ENCODE measurements around the gene EML2. TPM values are rescaled to one million over a fixed set of nuclear protein-coding genes. Genes with fewer than 3 reads are reported as not detected.
"Not testable (repeated sequence)": the region's sequence is repeated elsewhere in the genome, so short reads cannot be mapped to it uniquely, and the experiment has no call there.

The EML2 gene
- total RNA-seq, 2 experiments from 2014 or later, result 93.6 to 97.6 TPM

DNA sequence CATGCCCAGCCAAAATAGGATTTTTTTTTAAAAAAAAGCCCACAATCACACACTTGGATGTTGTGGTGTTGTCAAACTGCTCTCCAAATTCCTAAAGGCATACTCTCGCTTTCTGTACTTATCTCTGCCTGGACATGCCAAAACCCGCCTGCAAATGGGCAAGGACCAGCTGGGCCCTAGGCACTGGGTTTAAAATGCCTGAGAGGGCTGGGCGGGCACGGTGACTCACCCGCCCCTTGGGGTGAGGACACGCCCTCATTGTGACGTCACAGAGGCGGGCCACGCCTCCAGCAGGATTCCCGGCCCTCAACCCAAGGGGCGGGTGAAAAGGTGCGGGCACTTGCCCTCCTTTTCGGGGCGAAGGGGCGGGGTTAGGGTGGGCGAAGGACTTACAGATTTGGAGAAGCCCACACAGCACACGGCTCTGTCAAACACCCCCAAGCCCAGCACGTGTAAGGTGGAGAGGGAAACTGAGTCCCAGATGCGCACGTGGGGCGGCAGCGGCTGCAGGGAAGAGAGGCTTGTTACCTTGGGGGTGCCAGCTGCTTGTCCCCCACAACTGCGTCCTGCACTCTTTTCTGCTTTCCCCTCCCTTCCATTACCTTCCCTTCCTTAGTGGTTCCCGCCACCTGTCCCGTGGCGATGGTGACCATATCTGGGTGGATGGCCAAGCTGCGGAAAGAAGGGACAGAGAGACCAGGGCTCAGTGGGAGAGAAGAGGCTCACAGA lies 6.6 kb downstream of the EML2 start:
- Mint-ChIP-seq H3K4me1 (ENCODE audit: low read depth) (peaks cover 3% of the 10 kb centered on the region), H3K27ac (no peak overlapping the region), H3K4me3 (no peak overlapping the region)

DNA sequence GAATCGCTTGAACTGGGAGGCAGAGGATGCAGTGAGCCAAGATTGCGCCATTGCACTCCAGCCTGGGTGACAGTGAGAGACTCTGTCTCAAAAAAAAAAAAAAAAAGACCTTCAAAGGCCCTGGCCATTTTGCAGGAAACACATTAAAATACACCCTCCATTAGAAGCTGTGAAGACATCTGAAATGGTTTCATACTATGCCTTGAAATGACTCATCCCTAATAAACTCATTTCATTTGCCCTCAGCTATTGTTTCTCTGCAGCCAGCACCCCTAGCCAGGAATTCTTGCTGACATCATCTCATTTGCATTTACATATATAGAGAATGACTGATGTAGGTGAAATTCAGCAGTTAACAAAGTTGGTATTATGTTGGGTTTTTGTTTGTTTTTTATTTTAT lies 8.7 kb downstream of the EML2 start:
- no peak overlapping the region for H3K4me3 Mint-ChIP-seq
- ATAC-seq, result no peak
- no peaks in the 10 kb centered on the region for H3K27me3 Mint-ChIP-seq (ENCODE audit: low read depth)
- POLR2A ChIA-PET, result interaction anchor here (1.8 kb wide), 1 partner anchor 11 kb away, joined by 8 read pairs; no protein-coding TSS in a partner anchor
- peaks cover 6% of the 10 kb centered on the region for H3K4me1 Mint-ChIP-seq (ENCODE audit: low read depth)
- H3K36me3 Mint-ChIP-seq (ENCODE audit: low read depth), result peaks cover 33% of the 10 kb centered on the region
- no peaks in the 10 kb centered on the region for H3K9me3 Mint-ChIP-seq (ENCODE audit: insufficient read depth)
- CTCF ChIA-PET, result interaction anchor here (1.1 to 2.4 kb wide), 5 partner anchors 11 to 145 kb away, joined by 3 to 18 read pairs (median 4); no protein-coding TSS in a partner anchor
- DNase-seq, result no peak
- no peak overlapping the region for H3K27ac Mint-ChIP-seq

More for the DNA sequence above, 6.6 kb downstream of the EML2 start:
- H3K36me3 Mint-ChIP-seq (ENCODE audit: low read depth), result peaks cover 18% of the 10 kb centered on the region
- peak; percentile 49 for ATAC-seq
- POLR2A ChIA-PET, result no interaction called here
- H3K27me3 Mint-ChIP-seq (ENCODE audit: low read depth), result no peaks in the 10 kb centered on the region
- CTCF ChIA-PET, result interaction anchor here (1.2 kb wide), 1 partner anchor 60 kb away, joined by 3 read pairs; the partner anchor contains the start of gene QPCTL
- no peaks in the 10 kb centered on the region for H3K9me3 Mint-ChIP-seq (ENCODE audit: insufficient read depth)
- peak; percentile 43 for DNase-seq

DNA sequence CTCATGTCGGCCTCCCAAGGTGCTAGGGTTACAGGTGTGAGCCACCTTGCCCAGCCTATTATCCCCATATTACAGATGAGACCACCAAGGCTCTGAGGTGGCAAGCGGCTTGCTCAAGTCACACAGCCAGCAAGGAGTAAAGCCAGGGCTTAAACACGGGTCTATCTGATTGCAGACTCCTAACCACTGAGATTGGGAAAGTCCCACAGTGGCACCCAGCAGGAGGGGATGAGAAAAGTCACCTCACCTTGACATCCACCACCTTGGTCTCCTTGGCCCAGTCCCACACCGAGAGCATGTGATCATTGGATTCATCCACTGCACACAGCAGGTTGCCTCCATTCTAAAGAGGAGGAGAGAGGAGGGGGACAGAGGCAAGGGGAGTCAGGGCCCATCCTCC lies 9.5 kb downstream of the EML2 start:
- Mint-ChIP-seq H3K36me3 (ENCODE audit: low read depth) (peaks cover 36% of the 10 kb centered on the region), H3K9me3 (ENCODE audit: insufficient read depth) (no peaks in the 10 kb centered on the region), H3K27ac (no peak overlapping the region), H3K4me3 (no peak overlapping the region), H3K4me1 (ENCODE audit: low read depth) (peaks cover 9% of the 10 kb centered on the region), H3K27me3 (ENCODE audit: low read depth) (no peaks in the 10 kb centered on the region)
- ATAC-seq, result no peak
- ChIA-PET CTCF (interaction anchor here (1.3 to 2.4 kb wide), 2 partner anchors 9 to 12 kb away, joined by 3 to 18 read pairs; partner anchors contain the start of gene EML2), POLR2A (interaction anchor here (1.8 kb wide), 1 partner anchor 12 kb away, joined by 8 read pairs; no protein-coding TSS in a partner anchor)
- no peak for DNase-seq

DNA sequence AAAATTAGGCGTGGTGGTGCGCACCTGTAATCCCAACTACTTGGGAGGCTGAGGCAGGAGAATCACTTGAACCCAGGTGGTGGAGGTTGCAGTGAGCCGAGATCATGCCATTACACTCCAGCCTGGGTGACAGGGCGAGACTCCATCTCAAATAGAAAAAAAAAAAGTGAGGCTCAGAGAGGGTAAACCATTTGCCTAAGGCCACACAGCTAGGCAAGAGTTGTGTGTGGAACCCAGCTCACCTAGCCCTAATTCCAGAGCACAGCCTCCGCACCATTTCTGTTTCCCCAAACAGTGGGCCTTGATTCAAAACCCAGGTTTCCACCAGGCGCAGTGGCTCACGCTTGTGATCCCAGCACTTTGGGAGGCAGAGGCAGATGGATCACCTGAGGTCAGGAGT lies 11.0 kb downstream of the EML2 start:
- H3K27me3 Mint-ChIP-seq (ENCODE audit: low read depth); POLR2A ChIA-PET; H3K4me1 Mint-ChIP-seq (ENCODE audit: low read depth); DNase-seq; H3K27ac Mint-ChIP-seq; H3K9me3 Mint-ChIP-seq (ENCODE audit: insufficient read depth); ATAC-seq; H3K4me3 Mint-ChIP-seq: not testable (repeated sequence)
- CTCF ChIA-PET, result interaction anchor here (1.2 kb wide), 1 partner anchor 13 kb away, joined by 3 read pairs; no protein-coding TSS in a partner anchor
- H3K36me3 Mint-ChIP-seq (ENCODE audit: low read depth), result peaks cover 45% of the 10 kb centered on the region

DNA sequence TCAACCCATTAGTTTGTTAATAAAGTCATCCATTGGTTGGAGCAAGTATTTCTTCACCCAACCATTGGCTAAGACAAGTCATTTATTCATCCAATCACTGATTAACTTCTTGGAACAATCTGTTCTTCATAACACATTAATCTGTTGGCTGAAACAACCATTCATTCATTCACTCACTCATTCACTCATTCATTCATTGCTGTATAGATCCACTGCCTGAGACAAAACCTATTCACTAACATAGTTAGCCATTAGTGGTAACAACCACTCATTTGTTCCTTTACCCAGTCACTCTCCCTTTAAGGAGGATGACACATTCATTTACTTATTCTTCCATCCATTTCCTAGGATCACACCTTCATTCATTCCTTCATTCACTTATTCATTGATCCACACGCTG lies 15.2 kb downstream of the EML2 start:
- H3K27me3 Mint-ChIP-seq (ENCODE audit: low read depth), result no peaks in the 10 kb centered on the region
- CTCF ChIA-PET, result no interaction called here
- no peak overlapping the region for H3K27ac Mint-ChIP-seq
- no peak overlapping the region for H3K4me3 Mint-ChIP-seq
- H3K4me1 Mint-ChIP-seq (ENCODE audit: low read depth), result peaks cover 5% of the 10 kb centered on the region
- ATAC-seq, result no peak
- peaks cover 54% of the 10 kb centered on the region for H3K36me3 Mint-ChIP-seq (ENCODE audit: low read depth)
- POLR2A ChIA-PET, result no interaction called here
- H3K9me3 Mint-ChIP-seq (ENCODE audit: insufficient read depth), result no peaks in the 10 kb centered on the region
- no peak for DNase-seq

DNA sequence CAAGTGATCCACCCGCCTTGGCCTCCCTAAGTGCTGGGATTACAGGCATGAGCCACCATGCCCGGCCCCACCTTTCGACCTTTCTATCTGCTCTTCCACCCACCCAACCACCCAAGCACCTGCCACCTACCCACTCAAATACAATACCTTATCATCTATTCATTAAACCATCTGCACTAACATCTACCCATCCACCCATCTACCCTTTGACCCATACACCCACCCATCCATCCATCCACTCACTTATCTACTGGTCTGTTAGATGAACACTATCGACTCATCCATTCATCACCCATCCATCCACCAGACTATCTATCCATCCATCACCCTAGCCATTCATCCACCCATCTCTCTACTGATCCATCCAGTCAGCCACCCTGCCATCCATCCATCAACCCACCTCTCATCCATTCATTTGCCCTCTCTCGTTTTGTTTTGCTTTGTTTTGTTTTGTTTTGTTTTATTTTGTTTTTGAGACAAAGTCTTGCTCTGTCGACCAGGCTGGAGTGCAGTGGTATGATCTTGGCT lies 17.2 kb downstream of the EML2 start:
- CTCF ChIA-PET, result no interaction called here
- POLR2A ChIA-PET, result no interaction called here
- Mint-ChIP-seq H3K9me3 (ENCODE audit: insufficient read depth) (no peaks in the 10 kb centered on the region), H3K4me3 (no peak overlapping the region), H3K36me3 (ENCODE audit: low read depth) (peaks cover 51% of the 10 kb centered on the region), H3K27ac (no peak overlapping the region), H3K4me1 (ENCODE audit: low read depth) (peaks cover 5% of the 10 kb centered on the region), H3K27me3 (ENCODE audit: low read depth) (no peaks in the 10 kb centered on the region)
- DNase-seq, result no peak
- ATAC-seq, result no peak

DNA sequence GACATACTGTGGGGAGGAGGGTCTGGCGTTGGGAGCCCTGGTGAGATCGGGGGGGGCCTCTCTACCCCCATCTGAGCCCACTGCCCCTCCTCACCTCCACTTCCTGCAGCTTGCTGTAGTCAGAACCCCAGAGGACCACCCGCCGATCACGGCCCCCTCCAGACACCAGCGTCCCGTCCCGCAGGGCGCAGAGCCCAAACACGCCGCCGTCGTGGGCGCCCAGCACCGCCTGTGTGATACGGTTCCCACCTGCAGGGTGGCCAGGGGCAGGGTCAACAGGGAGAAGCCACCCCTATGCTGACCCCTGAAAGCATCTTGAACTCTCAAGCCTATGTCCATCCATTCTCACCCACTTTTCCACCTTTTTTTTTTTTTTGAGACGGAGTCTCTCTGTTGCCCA lies 17.8 kb downstream of the EML2 start:
- no peaks in the 10 kb centered on the region for H3K9me3 Mint-ChIP-seq (ENCODE audit: insufficient read depth)
- no peak overlapping the region for H3K27ac Mint-ChIP-seq
- H3K36me3 Mint-ChIP-seq (ENCODE audit: low read depth), result peaks cover 55% of the 10 kb centered on the region
- DNase-seq (no peak), ATAC-seq (no peak)
- ChIA-PET POLR2A (no interaction called here), CTCF (no interaction called here)
- no peaks in the 10 kb centered on the region for H3K27me3 Mint-ChIP-seq (ENCODE audit: low read depth)
- peaks cover 5% of the 10 kb centered on the region for H3K4me1 Mint-ChIP-seq (ENCODE audit: low read depth)
- no peak overlapping the region for H3K4me3 Mint-ChIP-seq

DNA sequence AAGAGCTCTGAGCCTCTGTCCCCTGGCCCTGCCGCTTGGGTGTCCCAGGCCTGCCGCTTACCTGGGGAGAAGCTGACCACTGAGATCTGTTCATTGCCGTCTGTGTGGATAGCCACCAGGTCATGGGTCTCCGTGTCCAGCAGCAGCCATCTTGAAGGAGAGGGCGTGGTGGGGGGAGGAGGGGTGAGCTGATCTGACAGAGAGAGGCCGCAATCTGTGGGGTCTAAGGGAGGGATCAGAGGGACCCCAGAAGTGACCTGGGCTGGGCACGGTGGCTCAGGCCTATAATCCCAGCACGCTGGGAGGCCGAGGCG lies 22.5 kb downstream of the EML2 start:
- ATAC-seq, result no peak
- Mint-ChIP-seq H3K36me3 (ENCODE audit: low read depth) (peaks cover 56% of the 10 kb centered on the region), H3K4me1 (ENCODE audit: low read depth) (peaks cover 20% of the 10 kb centered on the region), H3K4me3 (no peak overlapping the region), H3K27me3 (ENCODE audit: low read depth) (no peaks in the 10 kb centered on the region), H3K9me3 (ENCODE audit: insufficient read depth) (no peaks in the 10 kb centered on the region), H3K27ac (no peak overlapping the region)
- POLR2A ChIA-PET, result interaction anchor here (2.3 kb wide), 1 partner anchor 25 kb away, joined by 7 read pairs; no protein-coding TSS in a partner anchor
- no peak for DNase-seq
- CTCF ChIA-PET, result interaction anchor here (1.3 to 1.5 kb wide), 3 partner anchors 22 to 65 kb away, joined by 3 to 5 read pairs (median 4); no protein-coding TSS in a partner anchor

DNA sequence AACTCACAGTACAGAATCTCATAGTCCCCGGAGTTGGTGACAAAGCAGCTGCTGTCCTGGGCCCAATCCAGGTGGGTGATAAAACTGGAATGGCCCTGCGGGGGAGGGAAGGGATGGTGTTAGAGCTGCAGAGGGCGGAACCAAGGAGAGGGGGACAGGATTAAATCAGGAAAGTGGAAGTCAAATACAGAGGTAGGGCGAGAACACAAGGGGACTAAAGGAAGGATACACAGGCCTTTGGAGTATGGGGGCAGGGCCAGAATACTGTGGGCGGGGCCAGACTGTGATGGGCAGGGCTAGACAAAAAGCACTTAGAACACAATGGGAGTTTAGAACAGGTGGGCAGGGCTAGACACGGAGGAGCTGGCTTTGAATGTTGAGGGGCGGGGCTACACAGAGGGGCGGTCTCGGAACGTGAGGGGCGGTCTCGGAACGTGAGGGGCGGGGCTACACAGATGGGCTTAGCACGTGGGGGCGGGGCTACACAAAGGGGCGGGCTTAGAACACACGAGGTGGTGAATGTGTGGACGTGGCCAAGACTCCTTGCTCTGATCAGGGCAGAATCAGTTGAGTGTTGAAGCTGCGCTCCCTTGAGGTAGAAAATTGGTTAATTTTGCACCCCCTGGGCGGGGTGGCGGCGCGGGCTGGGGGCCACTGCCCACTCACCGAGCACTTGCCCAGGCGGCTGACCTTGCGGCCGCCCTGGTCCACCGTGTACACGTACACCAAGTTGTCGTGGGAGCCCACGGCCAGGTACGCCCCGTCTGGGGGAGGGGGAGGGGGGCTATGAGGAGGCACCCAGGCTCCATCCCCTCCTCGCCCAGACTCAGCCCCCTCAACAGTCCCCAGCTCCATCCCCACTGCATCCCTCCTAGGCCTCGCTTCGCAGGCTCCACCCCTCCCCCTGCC lies 23.1 kb downstream of the EML2 start:
- Mint-ChIP-seq H3K27me3 (ENCODE audit: low read depth) (no peaks in the 10 kb centered on the region), H3K9me3 (ENCODE audit: insufficient read depth) (no peaks in the 10 kb centered on the region), H3K36me3 (ENCODE audit: low read depth) (peaks cover 56% of the 10 kb centered on the region), H3K4me1 (ENCODE audit: low read depth) (peaks cover 20% of the 10 kb centered on the region), H3K27ac (no peak overlapping the region), H3K4me3 (no peak overlapping the region)
- ChIA-PET POLR2A (interaction anchor here (2.3 kb wide), 1 partner anchor 26 kb away, joined by 7 read pairs; no protein-coding TSS in a partner anchor), CTCF (interaction anchor here (1.3 to 1.5 kb wide), 3 partner anchors 22 to 66 kb away, joined by 3 to 5 read pairs (median 4); no protein-coding TSS in a partner anchor)
- DNase-seq (peak; percentile 77), ATAC-seq (peak; percentile 86)

DNA sequence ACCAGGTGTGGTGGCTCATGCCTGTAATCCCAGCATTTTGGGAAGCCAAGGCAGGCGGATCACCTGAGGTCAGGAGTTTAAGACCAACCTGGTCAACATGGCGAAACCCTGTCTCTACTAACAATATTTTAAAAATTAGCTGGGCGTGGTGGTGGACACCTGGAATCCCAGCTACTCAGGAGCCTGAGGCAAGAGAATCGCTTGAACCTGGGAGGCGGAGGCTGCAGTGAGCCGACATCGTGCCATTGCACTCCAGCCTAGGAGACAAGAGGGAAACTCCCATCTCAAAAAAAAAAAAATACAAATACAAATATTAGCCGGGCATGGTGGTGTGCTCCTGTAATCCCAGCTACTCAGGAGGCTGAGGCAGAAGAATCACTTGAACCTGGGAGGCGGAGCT lies 24.1 kb downstream of the EML2 start:
- not testable (repeated sequence) for H3K9me3 Mint-ChIP-seq (ENCODE audit: insufficient read depth); H3K4me3 Mint-ChIP-seq; DNase-seq; H3K27me3 Mint-ChIP-seq (ENCODE audit: low read depth); ATAC-seq; H3K27ac Mint-ChIP-seq
- ChIA-PET POLR2A (interaction anchor here (1.5 kb wide), 1 partner anchor 27 kb away, joined by 3 read pairs; no protein-coding TSS in a partner anchor), CTCF (interaction anchor here (1.3 to 3.6 kb wide), 2 partner anchors 11 to 26 kb away, joined by 3 to 27 read pairs; no protein-coding TSS in a partner anchor)
- Mint-ChIP-seq H3K36me3 (ENCODE audit: low read depth) (peaks cover 58% of the 10 kb centered on the region), H3K4me1 (ENCODE audit: low read depth) (peaks cover 20% of the 10 kb centered on the region)

DNA sequence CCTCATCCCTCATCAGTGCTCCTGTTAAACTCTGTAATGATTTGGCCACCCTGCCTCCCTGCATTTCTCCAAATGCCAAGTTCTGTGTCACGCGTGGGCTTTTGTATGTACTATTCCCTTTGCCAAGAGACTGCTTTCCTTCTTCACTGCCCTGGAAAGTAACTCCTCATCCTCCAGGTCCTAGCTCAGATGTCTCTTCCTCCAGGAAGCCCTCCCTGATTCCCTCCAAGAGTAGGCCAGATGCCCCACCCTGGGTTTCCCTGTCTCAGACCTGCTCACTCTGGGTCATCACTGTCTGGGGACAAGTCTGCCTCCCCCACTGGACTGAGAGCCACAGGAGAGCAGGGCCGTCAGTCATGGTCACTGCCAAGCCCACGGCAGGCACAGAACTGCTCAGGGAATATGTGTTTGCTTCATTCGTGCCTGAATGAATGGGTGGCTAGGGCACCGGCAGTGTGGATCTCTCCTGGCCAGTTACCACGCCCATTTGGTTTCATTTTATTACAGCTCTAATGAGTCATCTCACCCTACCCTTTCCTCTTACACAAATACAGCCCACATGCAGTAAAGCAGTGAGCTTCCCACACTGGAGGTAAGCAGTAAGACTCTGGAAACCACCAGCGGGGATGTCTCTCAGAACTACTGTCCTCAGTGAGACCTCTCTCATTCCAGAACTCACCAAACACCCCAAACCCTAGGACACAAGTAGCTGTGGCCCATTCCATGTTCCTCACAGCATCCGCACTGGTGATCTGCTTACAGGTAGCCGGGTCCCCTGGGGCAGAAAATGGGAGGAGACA lies 25.1 kb downstream of the EML2 start:
- Mint-ChIP-seq H3K4me3 (no peak overlapping the region), H3K9me3 (ENCODE audit: insufficient read depth) (no peaks in the 10 kb centered on the region), H3K4me1 (ENCODE audit: low read depth) (peaks cover 20% of the 10 kb centered on the region), H3K27me3 (ENCODE audit: low read depth) (no peaks in the 10 kb centered on the region), H3K27ac (peak overlapping the region; percentile 75), H3K36me3 (ENCODE audit: low read depth) (peaks cover 61% of the 10 kb centered on the region)
- CTCF ChIA-PET, result interaction anchor here (0.6 to 3.6 kb wide), 5 partner anchors 10 to 128 kb away, joined by 3 to 27 read pairs (median 3); no protein-coding TSS in a partner anchor
- peak; percentile 65 for ATAC-seq
- POLR2A ChIA-PET, result interaction anchor here (1.5 kb wide), 1 partner anchor 28 kb away, joined by 3 read pairs; no protein-coding TSS in a partner anchor
- DNase-seq, result peak; percentile 50

Data from activated CD8-positive, alpha-beta T cell treated with anti-CD3 and anti-CD28 coated beads, Interleukin-2, amount 10 ng/mL, durations not matched to agents 7 days and 5 days (primary cell).